HL-60 (cell line): ENCODE measurements around the gene DCC.

ENCODE experiments used
- DNase-seq, 2 experiments: peaks; one replicate each; pipeline ENCODE4 v3.0.0-alpha.2; 2010 to 2020; ENCODE audit warnings: low read depth in 1 of 2, low spot score in 1 of 2
- H3K27ac ChIP-seq: fragments of 250-450 bp; sonication (Bioruptor Pico); replicated peaks from 2 replicates; pipeline ENCODE4 v1.5.1; 2020; ENCODE audit warnings: mild to moderate bottlenecking, moderate library complexity
- H3K27me3 ChIP-seq: fragments of 250-450 bp; sonication (Bioruptor Pico); 2 replicates; pipeline ENCODE4 v1.5.1; 2021; ENCODE audit warnings: mild to moderate bottlenecking, moderate library complexity; ENCODE audit not compliant: insufficient read depth, poor library complexity, severe bottlenecking
- H3K4me3 ChIP-seq: replicated peaks from 2 replicates; pipeline ENCODE4 v1.5.1; 2011; ENCODE audit warnings: mild to moderate bottlenecking, control low read depth, low read length; ENCODE audit not compliant: insufficient read depth
- GABPA ChIP-seq: IDR thresholded peaks from 2 replicates; pipeline ENCODE4 v1.6.1; 2012; ENCODE audit warnings: low read depth
- POLR2AphosphoS5 ChIP-seq: IDR thresholded peaks from 2 replicates; pipeline ENCODE4 v1.6.1; 2012; ENCODE audit warnings: low read depth
- SPI1 ChIP-seq: IDR thresholded peaks from 2 replicates; pipeline ENCODE4 v1.6.1; 2012; ENCODE audit warnings: low read depth, mild to moderate bottlenecking, borderline replicate concordance
- TF ChIP-seq, protein P1 (sequence below): IDR thresholded peaks from one replicate; pipeline ENCODE4 v1.5.1; 2011; ENCODE audit warnings: low read length, control low read depth, inconsistent platforms; ENCODE audit not compliant: insufficient read depth
- TF ChIP-seq, protein P2 (sequence below): IDR thresholded peaks from 2 replicates; pipeline ENCODE4 v1.6.1; 2012; ENCODE audit warnings: low read depth; ENCODE audit not compliant: insufficient replicate concordance

DCC gene

DNA sequence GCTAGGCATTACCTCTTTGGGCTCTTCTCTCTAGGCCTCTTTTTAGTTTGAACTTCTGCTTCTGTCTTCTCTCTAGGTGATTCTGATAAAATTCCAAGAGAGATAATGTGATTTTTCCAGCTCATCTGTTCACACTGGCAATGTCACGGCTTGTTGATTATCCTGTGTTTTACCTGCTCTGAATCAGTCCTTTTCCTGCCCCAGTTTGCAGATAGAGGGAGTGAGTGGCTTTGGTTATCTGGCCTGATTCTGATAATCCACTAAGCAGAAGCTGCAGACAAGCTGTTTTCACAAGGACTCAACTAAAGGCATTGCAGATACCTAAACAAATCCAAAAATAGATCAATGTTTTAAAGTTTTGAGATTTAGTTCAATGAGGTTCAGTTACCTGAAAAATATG, 111.9 kb downstream of the DCC start:
- DNase-seq = no peak
- Histone ChIP-seq H3K4me3 (no peak overlapping the region), H3K27me3 (no peaks in the 10 kb centered on the region), H3K27ac (no peak overlapping the region)
- TF ChIP-seq POLR2AphosphoS5 (no peak), SPI1 (no peak), GABPA (no peak)
- TF ChIP-seq, protein P1, sequence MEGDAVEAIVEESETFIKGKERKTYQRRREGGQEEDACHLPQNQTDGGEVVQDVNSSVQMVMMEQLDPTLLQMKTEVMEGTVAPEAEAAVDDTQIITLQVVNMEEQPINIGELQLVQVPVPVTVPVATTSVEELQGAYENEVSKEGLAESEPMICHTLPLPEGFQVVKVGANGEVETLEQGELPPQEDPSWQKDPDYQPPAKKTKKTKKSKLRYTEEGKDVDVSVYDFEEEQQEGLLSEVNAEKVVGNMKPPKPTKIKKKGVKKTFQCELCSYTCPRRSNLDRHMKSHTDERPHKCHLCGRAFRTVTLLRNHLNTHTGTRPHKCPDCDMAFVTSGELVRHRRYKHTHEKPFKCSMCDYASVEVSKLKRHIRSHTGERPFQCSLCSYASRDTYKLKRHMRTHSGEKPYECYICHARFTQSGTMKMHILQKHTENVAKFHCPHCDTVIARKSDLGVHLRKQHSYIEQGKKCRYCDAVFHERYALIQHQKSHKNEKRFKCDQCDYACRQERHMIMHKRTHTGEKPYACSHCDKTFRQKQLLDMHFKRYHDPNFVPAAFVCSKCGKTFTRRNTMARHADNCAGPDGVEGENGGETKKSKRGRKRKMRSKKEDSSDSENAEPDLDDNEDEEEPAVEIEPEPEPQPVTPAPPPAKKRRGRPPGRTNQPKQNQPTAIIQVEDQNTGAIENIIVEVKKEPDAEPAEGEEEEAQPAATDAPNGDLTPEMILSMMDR = no peak
- TF ChIP-seq, protein P2, sequence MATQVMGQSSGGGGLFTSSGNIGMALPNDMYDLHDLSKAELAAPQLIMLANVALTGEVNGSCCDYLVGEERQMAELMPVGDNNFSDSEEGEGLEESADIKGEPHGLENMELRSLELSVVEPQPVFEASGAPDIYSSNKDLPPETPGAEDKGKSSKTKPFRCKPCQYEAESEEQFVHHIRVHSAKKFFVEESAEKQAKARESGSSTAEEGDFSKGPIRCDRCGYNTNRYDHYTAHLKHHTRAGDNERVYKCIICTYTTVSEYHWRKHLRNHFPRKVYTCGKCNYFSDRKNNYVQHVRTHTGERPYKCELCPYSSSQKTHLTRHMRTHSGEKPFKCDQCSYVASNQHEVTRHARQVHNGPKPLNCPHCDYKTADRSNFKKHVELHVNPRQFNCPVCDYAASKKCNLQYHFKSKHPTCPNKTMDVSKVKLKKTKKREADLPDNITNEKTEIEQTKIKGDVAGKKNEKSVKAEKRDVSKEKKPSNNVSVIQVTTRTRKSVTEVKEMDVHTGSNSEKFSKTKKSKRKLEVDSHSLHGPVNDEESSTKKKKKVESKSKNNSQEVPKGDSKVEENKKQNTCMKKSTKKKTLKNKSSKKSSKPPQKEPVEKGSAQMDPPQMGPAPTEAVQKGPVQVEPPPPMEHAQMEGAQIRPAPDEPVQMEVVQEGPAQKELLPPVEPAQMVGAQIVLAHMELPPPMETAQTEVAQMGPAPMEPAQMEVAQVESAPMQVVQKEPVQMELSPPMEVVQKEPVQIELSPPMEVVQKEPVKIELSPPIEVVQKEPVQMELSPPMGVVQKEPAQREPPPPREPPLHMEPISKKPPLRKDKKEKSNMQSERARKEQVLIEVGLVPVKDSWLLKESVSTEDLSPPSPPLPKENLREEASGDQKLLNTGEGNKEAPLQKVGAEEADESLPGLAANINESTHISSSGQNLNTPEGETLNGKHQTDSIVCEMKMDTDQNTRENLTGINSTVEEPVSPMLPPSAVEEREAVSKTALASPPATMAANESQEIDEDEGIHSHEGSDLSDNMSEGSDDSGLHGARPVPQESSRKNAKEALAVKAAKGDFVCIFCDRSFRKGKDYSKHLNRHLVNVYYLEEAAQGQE = no peak

DNA sequence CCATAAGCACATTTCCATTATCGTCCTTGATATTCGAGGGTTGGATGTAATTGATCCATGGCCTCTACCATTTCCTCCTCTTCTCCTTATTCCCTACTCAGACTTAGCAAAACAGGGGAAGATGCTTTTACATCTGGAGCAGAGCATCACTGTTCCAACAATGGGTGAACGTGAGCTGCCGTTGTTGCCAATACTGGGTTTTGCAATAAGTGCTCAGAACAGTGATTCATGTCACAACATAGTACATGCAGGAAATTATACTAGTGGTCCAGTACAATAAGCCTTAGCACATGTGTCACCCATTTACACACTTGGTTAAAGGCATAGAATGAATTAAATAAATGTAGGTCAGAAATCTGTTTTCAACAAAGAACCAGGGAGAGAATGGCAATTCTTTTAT, 112.4 kb downstream of the DCC start:
- no peak for DNase-seq
- Histone ChIP-seq H3K27me3 (no peaks in the 10 kb centered on the region), H3K27ac (no peak overlapping the region), H3K4me3 (no peak overlapping the region)
- TF ChIP-seq POLR2AphosphoS5 (no peak), GABPA (no peak), SPI1 (no peak)
- TF ChIP-seq, protein P2 = no peak
- TF ChIP-seq, protein P1 = no peak

- no peak for DNase-seq
- no peak overlapping the region for H3K27ac ChIP-seq
- TF ChIP-seq SPI1 (no peak), GABPA (no peak), POLR2AphosphoS5 (no peak)
- TF ChIP-seq, protein P2 = no peak
- TF ChIP-seq, protein P1 = no peak
- H3K4me3 ChIP-seq = no peak overlapping the region
- H3K27me3 ChIP-seq = no peaks in the 10 kb centered on the region
These were observed 119.9 kb downstream of the DCC start for GRCh38 chr18:52459890-52460289.
